Sigmoid colon (tissue), 4 donors: ENCODE measurements around the gene ZNF174.

ENCODE experiments used
- EP300 ChIP-seq, 4 donors: sonication (generic); formaldehyde crosslinking; IDR thresholded peaks; one replicate each; pipeline ENCODE4 v1.6.1; 2017; ENCODE audit warnings: antibody characterized with exemption in 4 of 4
- POLR2A ChIP-seq, 2 donors: fragments of 450-650 bp; IDR thresholded peaks; one replicate each; pipeline ENCODE4 v1.6.1; 2016; ENCODE audit warnings: antibody characterized with exemption in 2 of 2, mild to moderate bottlenecking in 2 of 2, moderate library complexity in 2 of 2
- POLR2AphosphoS5 ChIP-seq, 4 donors: sonication (generic); formaldehyde crosslinking; IDR thresholded peaks; one replicate each; pipeline ENCODE4 v1.6.1; 2017; ENCODE audit warnings: antibody characterized with exemption in 4 of 4
- TF ChIP-seq, protein P1 (sequence below), 4 experiments: fragments of 450-650 bp in 3 of 4; fragments of 200-600 bp in 1 of 4; IDR thresholded peaks; one replicate each; pipeline ENCODE4 v1.5.1; 2016 to 2019; ENCODE audit warnings: antibody characterized with exemption in 4 of 4, mild to moderate bottlenecking in 3 of 4, moderate library complexity in 2 of 4

DNA sequence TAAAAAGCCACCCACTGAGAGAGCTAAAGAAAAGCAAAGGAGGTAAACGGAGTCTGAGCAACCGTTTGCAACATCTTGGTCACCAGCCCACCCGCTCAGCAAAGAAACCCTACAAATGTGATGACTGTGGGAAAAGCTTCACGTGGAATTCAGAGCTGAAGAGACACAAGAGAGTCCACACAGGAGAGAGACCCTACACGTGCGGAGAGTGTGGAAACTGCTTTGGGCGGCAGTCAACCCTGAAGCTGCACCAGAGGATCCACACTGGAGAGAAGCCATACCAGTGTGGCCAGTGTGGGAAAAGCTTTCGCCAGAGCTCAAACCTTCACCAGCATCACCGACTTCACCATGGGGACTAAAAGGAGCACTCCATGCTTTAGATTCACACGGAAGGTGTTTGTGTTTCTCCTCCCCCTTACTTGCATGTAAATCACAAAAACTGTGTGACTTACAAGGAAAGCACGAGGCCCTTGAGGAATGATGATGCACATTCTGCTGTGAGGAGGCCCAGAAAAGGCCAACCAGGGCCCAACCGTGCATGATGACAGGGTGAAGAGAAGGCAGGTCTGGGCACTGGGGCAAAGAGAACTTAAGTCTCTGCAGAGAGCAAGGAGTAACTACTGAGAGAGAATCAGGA lies 7.7 kb downstream of the ZNF174 start:
- TF ChIP-seq, protein P1, sequence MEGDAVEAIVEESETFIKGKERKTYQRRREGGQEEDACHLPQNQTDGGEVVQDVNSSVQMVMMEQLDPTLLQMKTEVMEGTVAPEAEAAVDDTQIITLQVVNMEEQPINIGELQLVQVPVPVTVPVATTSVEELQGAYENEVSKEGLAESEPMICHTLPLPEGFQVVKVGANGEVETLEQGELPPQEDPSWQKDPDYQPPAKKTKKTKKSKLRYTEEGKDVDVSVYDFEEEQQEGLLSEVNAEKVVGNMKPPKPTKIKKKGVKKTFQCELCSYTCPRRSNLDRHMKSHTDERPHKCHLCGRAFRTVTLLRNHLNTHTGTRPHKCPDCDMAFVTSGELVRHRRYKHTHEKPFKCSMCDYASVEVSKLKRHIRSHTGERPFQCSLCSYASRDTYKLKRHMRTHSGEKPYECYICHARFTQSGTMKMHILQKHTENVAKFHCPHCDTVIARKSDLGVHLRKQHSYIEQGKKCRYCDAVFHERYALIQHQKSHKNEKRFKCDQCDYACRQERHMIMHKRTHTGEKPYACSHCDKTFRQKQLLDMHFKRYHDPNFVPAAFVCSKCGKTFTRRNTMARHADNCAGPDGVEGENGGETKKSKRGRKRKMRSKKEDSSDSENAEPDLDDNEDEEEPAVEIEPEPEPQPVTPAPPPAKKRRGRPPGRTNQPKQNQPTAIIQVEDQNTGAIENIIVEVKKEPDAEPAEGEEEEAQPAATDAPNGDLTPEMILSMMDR (IDR thresholded peaks at IDR 0.05) = no peak
- TF ChIP-seq EP300 (IDR thresholded peaks at IDR 0.05) (no peak), POLR2A (IDR thresholded peaks at IDR 0.05) (no peak), POLR2AphosphoS5 (IDR thresholded peaks at IDR 0.05) (no peak)
